Left renal cortex interstitium (tissue), 4 donors: ENCODE measurements around the gene HLA-DMA. TPM values are rescaled to one million over a fixed set of nuclear protein-coding genes. Genes with fewer than 3 reads are reported as not detected.

Experiments
- DNase-seq, 4 donors: peaks; one replicate each; pipeline ENCODE4 v3.0.0-alpha.2; 2013; ENCODE audit warnings: low read depth in 4 of 4, low spot score in 2 of 4, missing footprints in 1 of 4
- polyA plus RNA-seq, 4 donors: library from polyadenylated mRNA; unstranded; fragments of 120-200 nt; gene quantifications; one replicate each; pipeline ENCODE4 v1.2.1, GENCODE V29; 2013; ENCODE audit not compliant: insufficient read length in 4 of 4

The HLA-DMA gene
- polyA plus RNA-seq, 4 donors, result 13.3 to 19.3 (median 16.9) TPM

DNA sequence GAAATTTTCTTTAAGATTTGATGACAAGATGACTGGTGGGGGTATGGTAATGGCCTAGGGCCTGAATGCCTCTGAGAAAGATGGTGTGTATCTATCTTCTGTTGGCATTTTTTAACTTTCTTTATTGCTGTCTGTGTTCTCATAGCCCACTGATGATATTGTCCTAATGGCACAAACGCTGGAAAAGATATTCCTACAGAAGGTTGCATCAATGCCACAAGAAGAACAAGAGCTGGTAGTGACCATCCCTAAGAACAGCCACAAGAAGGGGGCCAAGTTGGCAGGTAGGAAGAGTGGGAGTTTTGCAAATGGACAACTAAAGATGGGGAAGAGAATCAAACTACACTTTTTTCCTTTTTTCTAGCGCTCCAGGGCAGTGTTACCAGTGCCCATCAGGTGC is 23.0 kb upstream of the HLA-DMA start:
- no peak for DNase-seq

DNA sequence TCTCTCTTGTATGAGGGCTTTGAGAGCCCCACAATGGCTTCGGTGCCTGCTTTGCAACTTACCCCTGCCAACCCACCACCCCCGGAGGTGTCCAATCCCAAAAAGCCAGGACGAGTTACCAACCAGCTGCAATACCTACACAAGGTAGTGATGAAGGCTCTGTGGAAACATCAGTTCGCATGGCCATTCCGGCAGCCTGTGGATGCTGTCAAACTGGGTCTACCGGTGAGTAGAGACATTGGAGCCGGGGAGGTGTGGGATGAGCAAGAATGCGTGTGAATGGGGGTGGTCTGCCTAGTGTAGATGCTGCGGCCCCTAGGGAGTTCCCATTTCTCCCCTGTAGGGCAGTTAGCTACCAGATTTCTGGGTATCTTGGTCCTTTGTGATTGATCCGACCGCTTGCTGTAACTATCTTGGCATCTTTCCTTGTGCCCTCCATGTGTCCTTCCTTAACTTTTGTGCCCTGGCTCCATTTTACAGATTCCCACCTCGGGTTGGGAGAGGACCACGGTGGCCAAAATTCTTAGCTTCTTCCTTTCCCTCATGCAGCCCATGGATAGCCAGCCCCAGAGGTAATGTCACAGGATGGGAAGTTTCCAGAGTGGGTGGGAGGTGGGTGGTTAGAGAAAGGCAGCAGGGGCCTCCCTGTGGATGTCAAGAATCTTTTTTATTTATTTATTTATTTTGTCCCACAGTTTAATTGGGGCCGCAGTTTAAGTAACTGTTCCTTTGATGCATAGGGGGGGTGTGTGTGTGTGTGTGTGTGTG is 21.8 kb upstream of the HLA-DMA start:
- no peak for DNase-seq

- no peak for DNase-seq
These were observed 21.1 kb upstream of the HLA-DMA start for GRCh38 chr6:32974016-32974333.

- DNase-seq, result no peak
These were observed 20.5 kb upstream of the HLA-DMA start for GRCh38 chr6:32973144-32974015.

DNA sequence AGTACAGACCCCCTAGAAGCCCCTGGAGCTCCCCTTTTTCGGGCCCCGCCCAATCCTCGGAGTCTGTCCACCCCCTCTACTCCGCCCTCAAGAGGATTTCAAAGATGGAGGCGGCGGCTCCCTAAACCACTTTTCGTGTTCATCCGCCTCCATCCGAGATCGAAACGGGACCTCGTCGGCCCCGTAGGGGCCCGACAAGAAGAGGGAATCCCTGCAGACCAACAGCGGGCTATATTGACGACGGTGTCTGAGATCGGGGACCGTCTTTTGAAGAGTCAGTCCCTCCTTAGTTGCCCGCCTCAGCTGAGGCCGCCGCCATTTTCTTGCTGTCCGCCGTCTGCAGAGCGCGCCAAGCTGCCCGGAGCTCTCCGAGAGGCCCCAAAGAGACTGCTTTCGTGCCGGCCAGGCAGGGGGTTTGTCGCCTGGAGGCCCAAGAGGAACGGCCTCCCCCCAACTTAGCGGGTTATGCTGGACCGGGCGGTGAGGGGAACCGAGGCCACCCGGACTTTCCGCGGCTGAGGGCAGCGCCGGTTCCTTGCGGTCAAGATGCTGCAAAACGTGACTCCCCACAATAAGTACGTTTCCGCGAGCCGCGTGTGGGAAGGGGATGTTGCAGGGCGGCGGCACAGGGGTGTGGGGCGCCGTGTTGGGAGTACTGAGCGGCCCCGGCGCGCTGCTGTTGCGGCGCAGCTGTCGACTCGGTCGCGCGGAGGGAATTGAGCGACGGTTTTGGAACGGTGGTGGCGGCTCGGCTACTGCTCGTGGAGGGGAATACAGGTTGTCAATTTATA is 19.7 kb upstream of the HLA-DMA start:
- peak in 1 of 4 donors; percentile 92 for DNase-seq

DNA sequence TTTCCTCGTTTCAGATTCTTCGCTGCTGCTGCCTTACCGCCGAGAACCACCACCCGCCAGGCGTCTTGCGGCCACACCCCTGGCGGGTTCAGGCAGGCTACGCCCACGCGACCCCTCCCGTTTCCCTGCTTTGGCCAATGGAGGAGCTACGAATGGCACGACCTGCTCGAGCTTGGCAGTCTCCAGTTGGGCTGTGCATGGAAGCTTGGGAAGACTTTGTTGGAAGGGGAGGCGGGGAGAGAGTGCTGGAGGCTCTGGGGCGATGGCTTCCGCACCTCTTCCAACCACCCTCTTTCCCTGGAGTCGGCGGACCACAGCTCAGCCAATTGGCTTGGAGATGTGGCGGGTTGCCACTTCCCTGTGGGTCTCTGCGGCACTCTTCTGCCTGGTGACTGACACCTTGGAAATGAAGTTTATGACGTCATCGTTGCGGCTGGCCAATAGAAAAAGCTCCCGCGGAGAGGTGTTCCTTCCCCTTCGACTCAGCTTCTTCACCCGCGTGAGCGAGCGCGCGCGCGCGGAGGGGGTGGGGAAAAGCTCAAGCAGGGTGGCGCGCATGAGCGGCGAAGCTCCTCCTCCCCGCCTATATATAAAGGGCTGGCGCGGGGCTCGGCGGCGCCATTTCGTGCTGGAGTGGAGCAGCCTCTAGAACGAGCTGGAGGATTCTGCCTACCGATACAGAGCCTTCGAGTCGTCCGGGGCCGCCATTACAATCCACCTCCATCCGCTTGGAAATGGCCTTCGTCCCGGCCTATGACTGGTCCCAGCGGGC is 18.9 kb upstream of the HLA-DMA start:
- DNase-seq, result peak; percentile 100

DNA sequence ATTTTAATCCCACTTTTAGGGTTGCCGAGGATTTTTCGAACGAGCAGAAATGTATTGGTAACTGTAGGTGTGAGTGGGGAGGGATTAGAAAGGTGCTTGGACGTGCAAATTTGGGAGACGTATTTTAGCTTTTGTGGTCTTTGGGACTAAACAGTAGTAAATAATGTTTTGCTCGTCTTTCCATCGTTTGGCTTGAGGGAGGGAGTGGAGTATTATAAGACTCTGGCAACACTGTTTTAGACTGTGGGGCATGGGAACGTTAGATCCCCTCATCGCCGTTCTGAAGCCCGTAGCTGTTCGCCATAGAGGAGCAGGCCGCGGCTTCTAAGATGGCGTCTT is 18.3 kb upstream of the HLA-DMA start:
- no peak for DNase-seq

- DNase-seq, result peak in 3 of 4 donors; percentile 69 to 84 (median 82)
These were observed 17.7 kb upstream of the HLA-DMA start for GRCh38 chr6:32970413-32971241.

GRCh38 chr6:32969685-32970412 is 17.0 kb upstream of the HLA-DMA start:
- peak in 3 of 4 donors; percentile 82 to 94 (median 91) for DNase-seq

- DNase-seq, result peak in 1 of 4 donors; percentile 67
These were observed 16.2 kb upstream of the HLA-DMA start for GRCh38 chr6:32968867-32969684.

DNA sequence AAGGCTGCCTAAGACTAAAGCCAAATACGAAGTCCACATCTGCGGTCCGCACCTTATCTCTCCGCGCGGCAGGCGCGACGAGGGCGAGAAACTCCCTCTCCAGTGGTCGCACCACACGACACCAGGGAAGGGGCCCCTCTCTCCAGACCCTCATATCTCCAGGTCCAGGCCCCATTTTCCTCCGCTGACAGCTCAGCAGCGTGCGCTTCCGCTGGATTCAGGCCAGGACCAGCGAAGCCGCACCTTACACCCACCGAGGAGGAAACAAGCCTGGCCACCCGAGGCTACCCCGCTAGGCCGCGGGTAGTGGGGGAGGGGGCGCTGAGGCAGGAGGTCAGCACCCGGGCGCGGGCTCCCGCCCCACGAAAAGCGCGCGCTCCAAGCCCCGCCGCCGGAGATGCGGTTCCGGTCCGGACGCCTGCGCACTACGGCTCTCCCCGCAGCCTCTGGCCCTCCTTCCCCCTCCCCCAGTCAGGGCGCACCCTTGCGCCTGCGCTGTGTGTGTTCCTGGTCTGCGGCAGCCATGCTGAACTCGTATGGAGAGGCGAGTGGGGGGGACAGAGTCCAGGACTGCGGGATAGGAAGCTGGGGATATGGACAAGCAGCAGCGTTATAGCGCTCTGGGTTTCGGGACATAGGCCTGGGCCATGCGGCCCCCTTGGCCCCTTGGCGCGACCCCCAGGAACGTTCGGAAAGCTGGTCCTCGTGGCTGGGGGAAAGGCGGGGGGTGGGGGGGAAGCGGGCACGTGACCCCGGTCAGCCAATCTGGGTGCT is 15.4 kb upstream of the HLA-DMA start, which contains the start of gene BRD2:
BRD2 (plus strand) TSS at position 502 of the 774 bp plus-strand sequence. CDS start 4,305 bp downstream, outside the sequence.
- peak; percentile 95 to 98 (median 97) for DNase-seq

- no peak for DNase-seq
These were observed 14.5 kb upstream of the HLA-DMA start for GRCh38 chr6:32967151-32968091.

DNA sequence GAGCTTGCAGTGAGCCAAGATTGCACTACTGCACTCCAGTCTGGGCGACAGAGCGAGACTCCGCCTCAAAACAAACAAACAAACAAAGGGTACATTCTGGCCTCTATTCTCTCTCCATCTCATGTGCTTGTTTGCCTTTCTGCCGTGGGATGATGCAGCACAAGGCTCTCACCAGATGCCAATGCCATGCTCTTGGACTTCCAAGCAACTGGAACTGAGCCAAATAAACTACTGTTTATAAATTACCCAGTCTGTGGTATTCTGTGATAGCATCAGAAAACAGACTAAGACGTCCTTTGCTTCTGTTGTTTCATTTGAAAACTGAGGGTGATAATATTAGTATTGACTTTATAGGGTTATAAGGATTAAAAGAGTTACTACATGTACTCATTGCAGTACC is 11.9 kb upstream of the HLA-DMA start:
- no peak for DNase-seq

GRCh38 chr6:32963866-32964265 is 11.0 kb upstream of the HLA-DMA start:
- DNase-seq, result no peak

DNA sequence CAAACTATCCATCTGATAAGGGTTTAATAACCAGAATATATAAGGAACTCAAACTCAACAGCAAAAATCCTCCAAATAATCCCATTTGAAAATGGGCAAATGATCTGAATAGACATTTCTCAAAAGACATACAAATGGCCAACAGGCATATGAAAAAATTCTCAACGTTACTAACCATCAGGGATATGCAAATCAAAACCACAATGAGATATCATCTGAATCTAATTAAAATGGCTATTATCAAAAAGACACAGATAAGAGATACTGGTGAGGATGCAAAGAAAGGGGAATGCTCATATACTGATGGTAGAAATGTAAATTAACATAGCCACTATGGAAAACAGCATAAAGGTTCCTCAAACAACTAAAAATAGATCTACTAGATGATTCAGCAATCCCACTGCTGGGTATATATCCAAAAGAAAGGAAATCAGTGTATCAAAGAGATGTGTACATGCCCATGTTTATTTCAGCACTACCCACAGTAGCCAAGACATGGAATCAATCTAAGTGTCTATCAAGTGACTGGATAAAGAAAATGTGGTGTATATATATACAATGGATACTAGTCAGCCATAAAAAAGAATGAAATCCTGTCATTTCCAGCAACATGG is 9.4 kb upstream of the HLA-DMA start:
- no peak for DNase-seq

- DNase-seq, result no peak
These were observed 7.7 kb upstream of the HLA-DMA start for GRCh38 chr6:32960563-32960962.
